HG03108 (cell line): ENCODE data around the gene INSYN1.

Experiments
- ATAC-seq: cut with Tn5 transposase; IDR thresholded peaks from one replicate; pipeline ENCODE4 v1.9.1; 2021; ENCODE audit warnings: moderate library complexity; ENCODE audit not compliant: unreplicated experiment

Gene INSYN1

GRCh38 chr15:73777741-73778140, 24.6 kb upstream of the INSYN1 start:
- ATAC-seq = no peak

DNA sequence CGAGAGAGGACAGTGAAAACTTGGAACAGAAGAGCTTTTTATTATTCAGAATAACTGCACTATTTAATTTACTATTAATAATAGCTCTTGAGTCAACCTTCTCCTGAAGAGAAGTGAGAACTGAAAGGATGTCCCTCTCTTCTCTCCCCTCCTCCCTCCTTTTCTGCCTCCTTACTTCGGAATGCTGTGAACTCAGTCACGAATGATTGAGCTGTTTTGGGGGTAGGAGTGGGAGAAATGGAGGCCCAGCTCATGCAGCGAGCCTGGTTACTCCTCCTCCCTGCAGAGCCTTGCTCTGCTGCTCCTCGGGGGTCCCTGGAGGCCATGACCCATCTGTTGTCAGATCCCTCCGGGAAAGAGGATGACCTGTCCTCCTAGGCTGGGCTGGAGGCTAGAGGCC, 20.3 kb upstream of the INSYN1 start:
- ATAC-seq = no peak

GRCh38 chr15:73771385-73772045, 18.4 kb upstream of the INSYN1 start:
- no peak for ATAC-seq

DNA sequence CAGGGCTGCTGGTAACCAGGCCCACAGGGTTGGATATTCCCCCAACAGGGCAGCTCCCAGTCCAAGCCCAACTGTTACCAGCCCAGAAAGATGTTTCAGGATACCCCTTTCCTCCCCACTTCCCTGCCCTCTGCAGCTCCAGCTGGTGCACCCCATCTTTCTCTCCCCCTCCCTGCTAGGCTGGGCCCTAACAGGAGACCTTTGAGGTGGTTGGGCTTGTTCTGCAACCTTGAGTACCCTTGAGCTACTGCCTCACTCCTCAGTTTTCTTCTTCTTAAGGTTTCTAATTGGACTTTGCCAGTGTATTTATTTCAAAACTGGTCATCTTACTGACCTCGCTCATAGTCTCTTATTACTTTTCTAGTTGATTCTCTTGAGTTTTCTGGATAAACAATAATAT, 16.9 kb upstream of the INSYN1 start:
- ATAC-seq = no peak

GRCh38 chr15:73767806-73768501, 14.8 kb upstream of the INSYN1 start:
- ATAC-seq = no peak

- no peak for ATAC-seq
Observed at GRCh38 chr15:73766598-73766997, 13.4 kb upstream of the INSYN1 start.

GRCh38 chr15:73765778-73766177, 12.6 kb upstream of the INSYN1 start:
- no peak for ATAC-seq

DNA sequence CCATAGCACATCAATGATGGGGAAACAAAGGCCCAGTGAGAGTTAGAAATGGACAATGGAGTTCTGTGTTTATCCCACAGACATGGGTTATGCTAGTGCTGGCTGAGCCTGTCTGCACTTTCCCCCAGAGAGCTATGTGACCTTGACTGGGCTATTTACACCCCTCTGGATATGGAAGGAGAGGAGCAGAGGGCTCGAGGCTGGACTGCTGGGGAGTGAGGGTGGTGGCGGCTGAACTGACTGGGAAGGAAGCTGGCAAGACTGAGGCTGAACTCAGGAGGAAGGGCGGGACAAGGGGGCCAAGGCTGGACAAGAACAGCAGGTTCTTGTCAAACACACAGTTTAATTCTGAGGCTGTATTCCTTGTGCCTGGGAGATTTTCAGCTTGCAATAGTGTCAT, 10.8 kb upstream of the INSYN1 start:
- no peak for ATAC-seq

DNA sequence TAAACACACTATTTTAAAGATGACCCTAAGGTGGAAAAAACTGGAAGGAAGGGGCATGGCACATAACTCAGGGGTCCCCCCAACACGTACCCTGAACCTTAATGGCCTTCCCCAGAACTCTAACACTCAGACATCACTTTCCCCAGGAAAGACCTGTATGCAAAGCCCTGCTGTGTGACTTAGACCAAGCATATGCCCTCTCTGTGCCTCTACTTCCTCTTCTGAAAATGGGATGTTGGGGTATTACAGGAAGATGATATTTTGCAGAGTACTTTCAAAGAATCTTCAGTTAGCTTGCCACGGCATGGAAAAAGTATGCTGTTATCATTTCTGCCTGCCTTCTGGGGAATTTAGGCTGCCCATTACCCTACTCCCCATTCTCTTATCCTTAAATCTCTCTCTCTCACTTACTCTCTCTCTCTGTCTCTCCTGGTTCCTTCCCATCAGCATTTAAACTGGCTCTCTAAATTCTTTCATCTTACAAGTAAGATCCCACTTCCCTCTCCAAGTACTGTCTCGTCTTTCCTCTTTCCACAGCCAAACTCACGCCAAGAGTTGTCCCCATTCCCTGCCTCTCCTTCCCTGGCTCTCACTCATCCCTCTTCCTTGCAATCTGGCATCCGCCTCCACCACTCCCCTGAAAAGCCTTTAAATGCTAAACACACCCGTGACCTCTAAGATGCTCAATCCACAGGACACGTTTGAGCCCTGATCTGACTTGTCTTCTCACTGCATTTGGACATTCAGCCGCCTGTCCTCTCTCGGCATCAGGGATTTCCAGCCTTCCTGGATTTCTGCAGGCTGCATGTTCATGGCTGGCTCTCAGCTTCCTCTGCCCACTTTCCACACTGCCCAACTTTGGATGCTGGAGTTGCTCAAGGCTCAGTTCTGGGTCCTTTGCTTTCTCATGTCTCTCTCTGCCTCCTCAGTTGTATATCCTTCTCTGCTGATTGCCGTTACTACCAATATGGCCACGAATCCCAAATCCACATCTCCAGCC, 7.5 kb upstream of the INSYN1 start:
- no peak for ATAC-seq

GRCh38 chr15:73758461-73758860, 5.3 kb upstream of the INSYN1 start:
- ATAC-seq = no peak

GRCh38 chr15:73757571-73757970, 4.4 kb upstream of the INSYN1 start:
- ATAC-seq = no peak

GRCh38 chr15:73756947-73757513, 3.9 kb upstream of the INSYN1 start:
- ATAC-seq = no peak

DNA sequence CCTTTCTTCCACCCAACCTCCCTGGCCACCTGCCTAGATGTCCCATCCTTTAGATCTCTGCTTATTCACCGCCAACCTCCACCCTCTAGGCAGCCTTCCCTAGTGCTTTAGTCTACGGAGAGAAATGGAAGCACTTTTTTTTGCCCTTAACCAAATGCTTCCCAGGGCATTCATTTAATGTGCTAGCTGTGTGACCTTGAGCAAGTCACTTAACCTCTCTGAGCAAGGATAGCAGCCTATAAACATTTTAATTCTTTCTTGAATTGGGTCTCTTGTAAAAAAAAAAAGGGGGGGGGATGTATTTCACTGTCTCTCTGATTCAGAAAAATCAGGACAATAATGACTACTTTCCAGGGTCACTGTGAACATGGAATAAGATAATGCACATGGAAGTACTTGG, 3.2 kb upstream of the INSYN1 start:
- ATAC-seq = no peak

DNA sequence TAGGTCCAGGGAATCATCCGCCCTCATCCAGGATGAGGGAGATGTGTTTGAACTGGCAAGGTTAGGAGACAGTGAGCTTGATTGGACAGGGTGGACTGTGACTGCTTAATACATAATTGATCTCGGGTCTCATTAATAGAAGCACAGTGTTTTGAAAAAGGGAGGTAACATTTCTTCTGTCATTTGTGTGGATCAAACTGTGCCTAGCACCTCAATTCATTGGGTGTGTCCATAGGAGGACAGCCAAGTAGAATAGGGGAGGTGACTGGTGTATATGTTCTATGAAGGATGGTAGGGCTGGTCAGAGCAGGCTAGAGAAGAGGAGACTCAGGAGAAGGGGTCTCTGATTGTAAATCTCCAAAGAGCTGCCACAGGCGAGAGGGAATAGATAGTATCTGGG, 2.8 kb upstream of the INSYN1 start:
- ATAC-seq = no peak

DNA sequence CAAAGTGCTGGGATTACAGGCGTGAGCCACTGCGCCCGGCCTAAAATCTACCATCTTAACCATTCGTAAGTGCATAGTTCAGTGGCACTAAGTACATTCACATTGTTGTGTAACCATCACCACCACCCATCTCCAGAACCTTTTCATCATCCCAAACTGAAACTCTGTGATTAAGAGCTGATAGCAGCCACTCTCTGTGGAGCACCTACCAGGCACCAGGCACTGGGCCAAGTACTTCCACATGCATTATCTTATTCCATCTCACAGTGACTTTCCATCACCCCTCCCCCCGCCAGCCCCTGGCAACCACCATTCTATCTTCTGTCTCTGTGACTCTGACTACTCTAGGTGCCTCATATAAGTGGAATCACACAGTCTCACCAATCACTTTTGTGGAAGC, 2.3 kb upstream of the INSYN1 start:
- no peak for ATAC-seq

DNA sequence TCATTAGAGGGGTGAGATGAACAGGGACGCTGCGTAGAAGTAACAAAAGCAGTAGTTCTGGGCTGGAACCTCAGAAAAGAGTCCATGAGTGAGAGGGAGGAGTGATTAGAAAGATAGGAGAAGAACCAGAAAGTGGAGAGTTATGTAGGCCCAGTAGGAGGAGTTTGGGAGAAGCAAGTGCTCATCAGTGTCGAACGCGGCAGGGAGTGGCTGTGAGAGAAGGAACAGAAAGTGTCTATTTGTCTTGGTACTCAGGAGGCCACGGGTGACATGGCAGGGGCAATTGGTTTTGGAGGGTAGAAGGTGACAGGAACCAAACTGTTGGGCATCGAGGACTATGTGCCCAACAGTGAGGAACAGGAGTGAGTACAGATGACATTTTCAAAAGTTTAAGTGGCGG, 1.3 kb upstream of the INSYN1 start:
- ATAC-seq = no peak

DNA sequence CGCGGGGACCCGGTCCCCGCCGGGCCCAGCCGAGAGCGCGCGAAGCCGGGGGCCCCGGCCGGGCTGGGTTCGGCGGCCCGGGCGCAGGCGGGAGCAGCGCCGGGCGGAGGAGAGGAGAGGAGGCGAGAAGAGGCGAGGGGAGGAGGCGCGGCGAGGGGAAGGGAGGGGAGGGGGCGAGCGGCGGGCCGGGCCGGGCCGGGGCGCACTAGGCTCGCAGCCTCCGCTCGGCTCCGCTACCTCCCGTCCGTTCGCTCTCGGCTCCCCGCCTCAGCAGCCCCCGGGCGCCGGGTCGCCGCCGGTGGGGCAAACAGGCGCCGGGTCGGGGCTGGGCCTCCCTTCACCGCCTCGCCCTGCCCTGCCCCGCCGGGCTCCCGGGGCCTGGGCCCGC, 351 bp downstream of the INSYN1 start:
- ATAC-seq = no peak

DNA sequence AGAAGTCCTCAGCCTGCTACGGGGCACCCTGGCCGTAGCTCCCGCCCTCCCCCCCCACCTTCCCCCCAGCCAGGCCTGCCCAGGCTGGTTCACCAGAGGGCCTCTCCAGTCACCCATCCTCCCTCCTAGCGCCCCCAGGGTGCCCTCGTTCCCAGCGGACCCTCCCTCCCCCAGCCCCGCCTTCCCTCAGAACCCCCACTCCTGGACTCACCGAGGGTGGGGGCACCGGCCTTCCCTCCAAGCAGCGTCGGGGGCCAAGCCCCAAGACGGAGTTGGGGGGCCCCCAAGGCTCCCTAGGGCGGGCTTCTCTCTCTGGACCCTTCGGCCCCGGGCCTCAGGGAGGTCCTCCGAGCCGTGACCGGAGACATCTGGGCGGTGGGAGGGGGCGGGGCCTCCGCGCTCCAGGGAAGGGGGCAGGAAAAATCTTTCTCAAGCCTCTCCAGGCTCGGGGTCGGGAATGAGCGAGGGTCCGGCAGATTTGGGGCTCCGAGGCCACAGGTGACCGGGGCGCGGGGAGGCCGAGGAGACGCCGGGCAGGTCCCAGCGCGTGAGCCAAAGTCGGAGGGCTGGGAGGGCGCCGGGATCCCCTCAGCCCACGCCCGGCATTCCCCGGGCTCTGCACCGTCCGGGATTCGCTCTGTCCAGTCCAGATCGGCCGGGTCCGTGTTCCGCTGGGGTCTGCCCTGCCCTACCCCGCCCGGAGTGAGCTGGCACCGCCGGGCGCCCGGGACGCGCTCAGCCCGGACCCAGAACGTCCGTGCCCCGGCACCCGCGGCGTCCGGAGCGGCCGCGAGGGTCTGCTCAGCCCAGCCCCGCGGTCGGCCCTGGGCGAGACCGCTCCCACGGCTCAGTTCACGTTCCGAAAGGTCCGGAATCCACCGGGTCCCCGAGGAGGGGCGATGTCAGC, 999 bp downstream of the INSYN1 start:
- ATAC-seq = no peak

DNA sequence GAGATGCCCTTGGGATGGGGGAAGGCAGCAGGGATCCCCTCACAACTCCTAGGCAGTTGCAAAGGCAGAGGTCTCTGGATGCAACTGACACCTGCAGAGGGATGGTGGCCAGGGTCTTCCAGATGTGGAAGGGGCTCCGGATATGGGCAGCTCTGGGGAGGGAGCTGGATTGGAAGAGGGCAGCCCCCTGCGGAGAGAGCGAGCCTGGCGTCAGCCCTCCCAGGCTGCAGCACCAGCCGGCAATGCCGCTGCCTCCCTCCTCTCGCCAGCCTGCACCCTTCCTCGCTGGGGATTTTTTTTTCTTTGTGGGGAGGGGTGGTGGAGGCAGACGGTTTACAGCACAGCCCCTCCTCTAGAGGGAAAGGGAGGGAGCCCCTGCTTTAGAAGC, 1.6 kb downstream of the INSYN1 start:
- no peak for ATAC-seq

- no peak for ATAC-seq
Observed at GRCh38 chr15:73750951-73751350, 2.2 kb downstream of the INSYN1 start.
